ENCODE data around the gene MRPS2.
"Not testable (repeated sequence)": the region's sequence is repeated elsewhere in the genome, so short reads cannot be mapped to it uniquely, and the experiment has no call there.

Gene MRPS2

DNA sequence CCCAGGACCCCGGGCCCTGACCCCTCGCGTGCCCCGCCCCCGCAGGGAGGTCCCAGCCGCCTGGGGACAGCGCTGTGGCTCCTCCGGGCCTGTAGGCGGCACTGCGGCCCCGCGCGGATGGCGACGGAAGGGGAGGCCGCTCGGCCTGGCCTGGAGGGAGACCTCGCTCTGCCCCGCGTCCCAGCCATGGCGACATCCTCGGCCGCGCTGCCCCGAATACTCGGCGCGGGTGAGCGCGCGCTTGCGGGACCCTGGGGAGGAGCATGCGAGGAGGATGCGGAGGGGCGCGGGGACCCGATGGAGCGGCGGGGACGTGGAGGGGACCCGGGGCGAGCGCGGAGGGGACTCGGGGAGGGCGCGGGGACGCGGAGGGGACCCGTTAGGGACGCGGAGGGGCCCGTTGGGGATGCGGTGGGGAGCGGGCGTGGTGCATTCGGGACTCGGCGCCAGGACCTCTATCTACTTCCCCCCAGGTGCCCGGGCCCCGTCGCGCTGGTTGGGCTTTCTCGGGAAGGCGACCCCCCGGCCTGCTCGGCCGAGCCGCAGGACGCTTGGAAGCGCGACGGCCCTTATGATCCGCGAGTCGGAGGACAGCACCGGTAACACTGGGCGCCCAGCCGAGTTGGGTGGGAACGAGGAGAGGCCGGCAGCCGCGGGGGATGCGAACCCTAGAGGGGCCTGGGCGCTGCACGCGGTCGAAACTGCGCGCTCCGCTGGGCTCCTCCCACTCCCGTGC lies at the start of gene MRPS2:
MRPS2 (plus strand) TSS at position 158 of the 736 bp plus-strand sequence; CDS start at position 187, 29 bp downstream.
- TF ChIP-seq, protein P1, sequence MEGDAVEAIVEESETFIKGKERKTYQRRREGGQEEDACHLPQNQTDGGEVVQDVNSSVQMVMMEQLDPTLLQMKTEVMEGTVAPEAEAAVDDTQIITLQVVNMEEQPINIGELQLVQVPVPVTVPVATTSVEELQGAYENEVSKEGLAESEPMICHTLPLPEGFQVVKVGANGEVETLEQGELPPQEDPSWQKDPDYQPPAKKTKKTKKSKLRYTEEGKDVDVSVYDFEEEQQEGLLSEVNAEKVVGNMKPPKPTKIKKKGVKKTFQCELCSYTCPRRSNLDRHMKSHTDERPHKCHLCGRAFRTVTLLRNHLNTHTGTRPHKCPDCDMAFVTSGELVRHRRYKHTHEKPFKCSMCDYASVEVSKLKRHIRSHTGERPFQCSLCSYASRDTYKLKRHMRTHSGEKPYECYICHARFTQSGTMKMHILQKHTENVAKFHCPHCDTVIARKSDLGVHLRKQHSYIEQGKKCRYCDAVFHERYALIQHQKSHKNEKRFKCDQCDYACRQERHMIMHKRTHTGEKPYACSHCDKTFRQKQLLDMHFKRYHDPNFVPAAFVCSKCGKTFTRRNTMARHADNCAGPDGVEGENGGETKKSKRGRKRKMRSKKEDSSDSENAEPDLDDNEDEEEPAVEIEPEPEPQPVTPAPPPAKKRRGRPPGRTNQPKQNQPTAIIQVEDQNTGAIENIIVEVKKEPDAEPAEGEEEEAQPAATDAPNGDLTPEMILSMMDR (conservative IDR thresholded peaks at IDR 0.05; ENCODE audit: low read length), result peak; percentile 62

DNA sequence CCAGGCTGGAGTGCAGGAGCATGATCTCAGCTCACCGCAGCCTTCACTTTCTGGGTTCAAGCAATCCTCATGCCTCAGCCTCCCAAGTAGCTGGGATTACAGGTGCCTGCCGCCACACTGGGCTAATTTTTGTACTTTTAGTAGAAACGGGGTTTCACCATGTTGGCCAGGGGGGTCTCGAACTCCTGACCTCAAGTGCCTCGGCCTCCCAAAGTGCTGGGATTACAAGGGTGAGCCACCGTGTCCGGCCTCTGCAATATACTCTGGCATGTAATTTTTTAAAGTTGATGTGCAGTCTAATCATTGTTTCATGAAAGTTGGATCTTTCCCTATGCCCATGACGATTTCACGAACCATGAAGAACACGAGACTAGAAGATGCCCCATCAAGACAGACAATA lies 49.5 kb upstream of the MRPS2 start:
- no peak for DNase-seq (ENCODE audit: low read depth)
- H3K4me3 ChIP-seq (ENCODE audit: low read length), result no peak overlapping the region
- TF ChIP-seq, protein P1 (conservative IDR thresholded peaks at IDR 0.05; ENCODE audit: low read length), result no peak

More for the DNA sequence above, at the start of gene MRPS2:
- peak within 1 kb of the TSS; percentile 80 for H3K4me3 ChIP-seq (ENCODE audit: low read length)
- peak; percentile 88 for DNase-seq (ENCODE audit: low read depth)

DNA sequence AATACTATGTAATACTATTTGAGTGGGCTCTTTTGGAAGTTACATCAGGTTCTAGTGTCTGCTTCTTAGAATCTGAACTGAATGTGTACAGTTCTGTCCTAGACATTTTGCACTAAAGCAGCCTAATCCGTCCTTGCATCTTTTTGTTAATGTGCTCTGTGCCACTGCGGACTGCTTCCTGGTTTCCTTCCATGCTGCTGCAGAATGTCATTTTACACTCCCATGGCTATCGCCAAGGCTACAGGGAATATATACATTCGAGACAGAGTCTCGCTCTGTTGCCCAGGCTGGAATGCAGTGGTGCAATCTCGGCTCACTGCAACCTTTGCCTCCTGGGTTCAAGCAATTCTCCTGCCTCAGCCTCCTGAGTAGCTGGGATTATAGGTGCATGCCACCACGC lies 48.6 kb upstream of the MRPS2 start:
- DNase-seq (ENCODE audit: low read depth); H3K4me3 ChIP-seq (ENCODE audit: low read length): not testable (repeated sequence)

DNA sequence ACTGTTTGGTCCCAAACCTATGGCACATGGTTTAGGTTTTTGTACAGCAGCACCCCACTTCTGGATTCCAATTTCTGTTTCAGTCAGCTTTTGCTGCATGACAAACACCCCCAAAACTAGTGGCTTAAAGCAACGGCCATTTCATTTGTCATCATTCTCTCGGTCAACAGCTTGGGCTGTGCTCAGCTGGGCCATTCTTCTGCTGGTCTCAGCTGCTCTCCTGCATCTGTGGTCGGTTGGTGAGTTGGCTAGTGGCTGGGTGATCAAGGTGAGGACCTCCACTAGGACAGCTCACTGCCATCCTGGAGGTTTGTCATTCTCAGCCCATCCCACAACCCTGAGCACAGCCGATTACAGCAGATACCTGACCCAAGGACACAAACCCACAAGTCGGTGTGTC lies 45.7 kb upstream of the MRPS2 start:
- H3K4me3 ChIP-seq (ENCODE audit: low read length), result no peak overlapping the region
- no peak for DNase-seq (ENCODE audit: low read depth)
- TF ChIP-seq, protein P1 (conservative IDR thresholded peaks at IDR 0.05; ENCODE audit: low read length), result no peak

DNA sequence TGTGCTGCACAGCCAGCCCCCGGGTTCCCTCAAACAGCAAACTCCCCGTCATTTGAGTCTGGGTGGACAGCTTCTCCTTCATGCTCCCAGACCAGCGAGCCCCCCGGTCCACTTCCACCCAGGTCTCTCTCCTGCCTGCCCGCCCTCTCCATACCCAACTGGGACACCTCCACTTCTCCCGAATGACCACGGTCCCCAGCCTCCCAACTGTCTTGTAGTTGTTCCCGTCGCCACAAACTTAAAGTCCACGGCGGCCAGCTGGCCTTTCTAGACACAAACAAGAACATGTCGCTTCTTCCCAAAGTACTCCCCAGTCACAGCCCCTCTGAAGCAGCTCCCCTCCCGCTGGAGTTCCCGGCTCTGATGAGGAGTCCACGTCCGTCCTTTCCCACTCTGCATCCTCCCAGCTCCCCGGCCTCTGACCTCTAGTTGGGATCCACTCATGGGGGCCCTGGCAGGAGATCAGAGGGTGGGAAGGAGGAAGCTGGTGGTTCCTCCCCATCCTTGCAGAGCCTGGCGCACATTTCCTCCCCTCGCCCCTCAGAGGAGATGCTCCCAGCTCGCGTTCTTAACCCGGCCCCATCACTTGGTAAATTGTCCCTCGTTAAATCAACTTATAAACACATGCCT lies 45.0 kb upstream of the MRPS2 start:
- no peak overlapping the region for H3K4me3 ChIP-seq (ENCODE audit: low read length)
- no peak for DNase-seq (ENCODE audit: low read depth)
- TF ChIP-seq, protein P1 (conservative IDR thresholded peaks at IDR 0.05; ENCODE audit: low read length), result no peak

DNA sequence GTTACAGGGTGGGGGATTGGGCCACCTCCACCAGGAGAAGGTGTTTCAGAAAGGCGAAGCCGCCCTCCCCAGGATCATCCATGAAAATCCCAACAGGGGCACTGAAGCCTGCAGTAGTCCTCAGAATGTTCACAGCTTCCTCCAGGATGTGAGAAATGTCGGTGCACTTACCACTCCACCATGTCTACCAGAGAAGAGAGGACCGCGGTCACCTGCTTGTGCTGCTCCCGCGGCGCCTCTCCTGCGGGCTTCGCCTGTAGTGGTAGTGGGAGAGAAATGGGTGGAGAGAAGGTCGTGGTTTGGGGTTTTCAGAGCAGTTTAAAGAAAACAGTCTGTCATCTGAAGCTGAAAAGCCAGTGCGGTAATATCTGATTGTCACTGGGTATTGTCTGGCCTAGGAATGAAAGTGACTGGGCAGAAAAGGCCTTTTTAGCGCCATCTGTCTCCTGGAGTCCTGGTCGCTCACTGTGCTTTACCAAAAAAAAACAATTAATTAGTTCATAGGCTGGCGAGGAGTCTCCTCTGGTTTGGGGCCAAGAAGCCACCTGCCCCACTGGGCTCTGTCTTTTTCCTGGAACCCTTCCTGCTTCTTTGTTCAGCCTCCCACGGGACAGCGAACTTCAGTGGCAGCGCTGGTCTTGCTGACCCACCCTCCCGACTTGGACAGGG lies 43.9 kb upstream of the MRPS2 start:
- H3K4me3 ChIP-seq (ENCODE audit: low read length), result no peak overlapping the region
- TF ChIP-seq, protein P1 (conservative IDR thresholded peaks at IDR 0.05; ENCODE audit: low read length), result no peak
- no peak for DNase-seq (ENCODE audit: low read depth)

DNA sequence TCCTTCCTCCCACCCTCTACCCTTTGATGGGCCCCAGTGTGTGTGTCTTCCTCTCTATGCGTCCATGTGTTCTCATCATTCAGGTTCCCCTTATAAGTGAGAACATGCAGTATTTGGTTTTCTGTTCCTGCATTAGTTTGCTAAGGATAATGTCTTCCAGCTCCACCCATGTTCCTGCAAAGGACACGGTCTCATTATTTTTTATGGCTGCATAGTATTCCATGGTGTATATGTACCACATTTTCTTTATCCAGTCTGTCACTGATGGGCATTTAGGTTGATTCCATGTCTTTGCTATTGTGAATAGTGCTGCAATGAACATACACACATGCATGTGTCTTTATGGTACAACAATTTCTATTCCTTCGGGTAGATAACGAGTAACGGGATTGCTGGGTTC lies 42.0 kb upstream of the MRPS2 start:
- not testable (repeated sequence) for DNase-seq (ENCODE audit: low read depth); H3K4me3 ChIP-seq (ENCODE audit: low read length)

DNA sequence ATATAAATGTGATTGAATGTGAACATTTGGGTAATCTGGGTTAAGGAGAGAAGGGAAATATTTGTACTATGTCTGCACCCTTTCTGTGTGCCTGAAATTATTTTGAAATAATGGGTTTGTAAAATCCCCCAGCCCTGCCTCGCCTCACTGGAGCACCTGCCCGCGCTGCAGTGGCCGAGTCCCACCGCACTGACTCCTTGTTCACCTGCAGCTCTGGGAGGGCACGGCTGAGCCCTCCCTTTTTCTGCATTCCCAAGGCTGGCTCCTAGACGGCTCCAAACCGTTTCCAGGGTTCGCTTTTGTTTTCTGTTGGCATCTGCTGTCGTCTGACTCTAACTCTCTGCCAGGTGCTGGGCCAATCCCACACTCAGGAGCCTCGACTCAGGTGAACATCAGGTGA lies 38.5 kb upstream of the MRPS2 start:
- DNase-seq (ENCODE audit: low read depth), result no peak
- TF ChIP-seq, protein P1 (conservative IDR thresholded peaks at IDR 0.05; ENCODE audit: low read length), result no peak
- no peak overlapping the region for H3K4me3 ChIP-seq (ENCODE audit: low read length)

Data from AG10803 (cell line).